PFSK-1 (cell line): ENCODE data around the gene NT5C.

Source experiments
- FOXP2 ChIP-seq: optimal IDR thresholded peaks from 2 replicates; pipeline ENCODE3; 2011; ENCODE audit warnings: borderline replicate concordance, control low read depth, inconsistent platforms; ENCODE audit not compliant: insufficient read depth; ENCODE audit errors: extremely low read length, extremely low read depth
- POLR2AphosphoS5 ChIP-seq: IDR thresholded peaks from 2 replicates; pipeline ENCODE4 v1.6.1; 2012; ENCODE audit warnings: low read depth, mild to moderate bottlenecking, control low read depth, low read length, moderate library complexity
- REST ChIP-seq, 2 experiments: IDR thresholded peaks; 2 replicates each; pipeline versions ENCODE4 v1.6.1 to v1.8.0; 2011 to 2012; ENCODE audit warnings: low read depth in 2 of 2, low read length in 2 of 2, control low read depth in 1 of 2, inconsistent platforms in 1 of 2, mild to moderate bottlenecking in 1 of 2, moderate library complexity in 1 of 2; ENCODE audit not compliant: insufficient read depth in 1 of 2
- SIN3A ChIP-seq: IDR thresholded peaks from 2 replicates; pipeline ENCODE4 v1.6.1; 2012; ENCODE audit warnings: mild to moderate bottlenecking, low read length, moderate library complexity, borderline replicate concordance; ENCODE audit not compliant: insufficient read depth
- TAF1 ChIP-seq: IDR thresholded peaks from 2 replicates; pipeline ENCODE4 v1.6.1; 2012; ENCODE audit warnings: low read length, control low read depth, borderline replicate concordance; ENCODE audit not compliant: insufficient read depth

The NT5C gene

GRCh38 chr17:75133001-75133400 lies 1.5 kb upstream of the NT5C start:
- TF ChIP-seq TAF1 (no peak), REST (IDR thresholded peaks at IDR 0.05; ENCODE audit: insufficient read depth in 1 of 2, low read depth in 2 of 2, low read length in 2 of 2) (no peak), POLR2AphosphoS5 (no peak)

- TF ChIP-seq TAF1, result no peak
- TF ChIP-seq SIN3A, result no peak
- TF ChIP-seq POLR2AphosphoS5, result no peak
These were observed 787 bp downstream of the NT5C start for GRCh38 chr17:75130632-75131277.

- no peak for TF ChIP-seq REST (IDR thresholded peaks at IDR 0.05; ENCODE audit: insufficient read depth in 1 of 2, low read depth in 2 of 2, low read length in 2 of 2)
- no peak for TF ChIP-seq FOXP2
- TF ChIP-seq SIN3A, result no peak
- no peak for TF ChIP-seq TAF1
- TF ChIP-seq POLR2AphosphoS5, result no peak
These were observed 1.4 kb downstream of the NT5C start for GRCh38 chr17:75130059-75130631.

- TF ChIP-seq SIN3A (no peak), REST (IDR thresholded peaks at IDR 0.05; ENCODE audit: insufficient read depth in 1 of 2, low read depth in 2 of 2, low read length in 2 of 2) (no peak), FOXP2 (no peak), POLR2AphosphoS5 (no peak), TAF1 (no peak)
These were observed 2.0 kb downstream of the NT5C start for GRCh38 chr17:75129576-75129975.

- no peak for TF ChIP-seq REST (IDR thresholded peaks at IDR 0.05; ENCODE audit: insufficient read depth in 1 of 2, low read depth in 2 of 2, low read length in 2 of 2)
- TF ChIP-seq FOXP2, result no peak
- no peak for TF ChIP-seq POLR2AphosphoS5
- no peak for TF ChIP-seq TAF1
- TF ChIP-seq SIN3A, result no peak
These were observed 2.6 kb downstream of the NT5C start for GRCh38 chr17:75128694-75129505.
